WERI-Rb-1 (cell line): Measurements from ENCODE around the gene PARP1.
"Not testable (repeated sequence)": the region's sequence is repeated elsewhere in the genome, so short reads cannot be mapped to it uniquely, and the experiment has no call there.

Source experiments
- DNase-seq: peaks from one replicate; pipeline ENCODE4 v3.0.0-alpha.2; 2020
- H3K27ac ChIP-seq: fragments of 250-450 bp; sonication (Bioruptor Pico); 2 replicates; pipeline ENCODE4 v1.5.1; 2020; ENCODE audit warnings: mild to moderate bottlenecking, moderate library complexity
- H3K27me3 ChIP-seq: fragments of 250-450 bp; sonication (Bioruptor Pico); 2 replicates; pipeline ENCODE4 v1.5.1; 2021; ENCODE audit warnings: mild to moderate bottlenecking, low read depth, moderate library complexity; ENCODE audit not compliant: insufficient read depth, severe bottlenecking
- H3K36me3 ChIP-seq: fragments of 250-450 bp; sonication (Bioruptor Pico); 2 replicates; pipeline ENCODE4 v1.5.1; 2020; ENCODE audit warnings: mild to moderate bottlenecking, moderate library complexity
- H3K4me3 ChIP-seq: 2 replicates; pipeline ENCODE4 v1.5.1; 2011; ENCODE audit warnings: low read depth, mild to moderate bottlenecking, control low read depth, low read length
- H3K9me3 ChIP-seq: fragments of 250-450 bp; sonication (Bioruptor Pico); 2 replicates; pipeline ENCODE4 v1.5.1; 2021; ENCODE audit warnings: mild to moderate bottlenecking, moderate library complexity; ENCODE audit not compliant: severe bottlenecking
- TF ChIP-seq, protein P1 (sequence below): IDR thresholded peaks from 2 replicates; pipeline ENCODE4 v1.5.1; 2011; ENCODE audit warnings: low read depth, mild to moderate bottlenecking, control low read depth, inconsistent platforms, low read length

Gene PARP1

DNA sequence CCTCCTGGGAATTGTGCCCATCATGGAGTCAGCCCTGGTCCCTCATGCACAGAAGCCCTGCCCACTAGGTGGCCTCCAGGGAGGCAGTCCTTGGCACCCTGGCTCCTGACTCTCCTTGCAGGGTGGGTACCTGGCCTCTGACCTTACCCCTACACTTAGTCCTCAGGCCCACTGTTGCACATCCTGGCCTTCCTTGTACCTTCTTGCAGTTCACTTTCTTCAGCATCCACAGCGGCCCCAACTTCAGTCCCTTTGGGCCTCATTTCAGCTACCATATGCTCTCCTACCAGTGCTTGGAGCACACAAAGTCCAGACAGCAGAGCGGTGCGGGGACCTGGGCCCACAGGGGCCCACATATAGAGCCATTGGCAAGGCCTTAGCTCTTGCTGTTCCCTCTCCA is 19.2 kb upstream of the PARP1 start:
- Histone ChIP-seq H3K4me3 (no peak overlapping the region), H3K9me3 (no peaks in the 10 kb centered on the region), H3K36me3 (no peaks in the 10 kb centered on the region), H3K27ac (no peak overlapping the region), H3K27me3 (no peaks in the 10 kb centered on the region)
- DNase-seq = no peak
- TF ChIP-seq, protein P1, sequence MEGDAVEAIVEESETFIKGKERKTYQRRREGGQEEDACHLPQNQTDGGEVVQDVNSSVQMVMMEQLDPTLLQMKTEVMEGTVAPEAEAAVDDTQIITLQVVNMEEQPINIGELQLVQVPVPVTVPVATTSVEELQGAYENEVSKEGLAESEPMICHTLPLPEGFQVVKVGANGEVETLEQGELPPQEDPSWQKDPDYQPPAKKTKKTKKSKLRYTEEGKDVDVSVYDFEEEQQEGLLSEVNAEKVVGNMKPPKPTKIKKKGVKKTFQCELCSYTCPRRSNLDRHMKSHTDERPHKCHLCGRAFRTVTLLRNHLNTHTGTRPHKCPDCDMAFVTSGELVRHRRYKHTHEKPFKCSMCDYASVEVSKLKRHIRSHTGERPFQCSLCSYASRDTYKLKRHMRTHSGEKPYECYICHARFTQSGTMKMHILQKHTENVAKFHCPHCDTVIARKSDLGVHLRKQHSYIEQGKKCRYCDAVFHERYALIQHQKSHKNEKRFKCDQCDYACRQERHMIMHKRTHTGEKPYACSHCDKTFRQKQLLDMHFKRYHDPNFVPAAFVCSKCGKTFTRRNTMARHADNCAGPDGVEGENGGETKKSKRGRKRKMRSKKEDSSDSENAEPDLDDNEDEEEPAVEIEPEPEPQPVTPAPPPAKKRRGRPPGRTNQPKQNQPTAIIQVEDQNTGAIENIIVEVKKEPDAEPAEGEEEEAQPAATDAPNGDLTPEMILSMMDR = no peak

DNA sequence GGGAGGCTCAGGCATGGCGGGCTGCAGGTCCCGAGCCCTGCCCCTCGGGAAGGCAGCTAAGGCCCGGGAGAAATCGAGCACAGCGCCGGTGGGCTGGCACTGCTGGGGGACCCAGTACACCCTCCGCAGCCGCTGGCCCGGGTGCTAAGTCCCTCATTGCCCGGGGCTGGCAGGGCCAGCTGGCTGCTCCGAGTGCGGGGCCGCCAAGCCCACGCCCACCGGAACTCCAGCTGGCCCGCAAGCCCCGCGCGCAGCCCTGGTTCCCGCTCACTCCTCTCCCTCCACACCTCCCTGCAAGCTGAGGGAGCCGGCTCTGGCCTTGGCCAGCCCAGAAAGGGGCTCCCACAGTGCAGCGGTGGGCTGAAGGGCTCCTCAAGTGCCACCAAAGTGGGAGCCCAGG is 18.5 kb upstream of the PARP1 start:
- H3K36me3 ChIP-seq, DNase-seq, H3K4me3 ChIP-seq, H3K27me3 ChIP-seq, H3K27ac ChIP-seq, H3K9me3 ChIP-seq: not testable (repeated sequence)

DNA sequence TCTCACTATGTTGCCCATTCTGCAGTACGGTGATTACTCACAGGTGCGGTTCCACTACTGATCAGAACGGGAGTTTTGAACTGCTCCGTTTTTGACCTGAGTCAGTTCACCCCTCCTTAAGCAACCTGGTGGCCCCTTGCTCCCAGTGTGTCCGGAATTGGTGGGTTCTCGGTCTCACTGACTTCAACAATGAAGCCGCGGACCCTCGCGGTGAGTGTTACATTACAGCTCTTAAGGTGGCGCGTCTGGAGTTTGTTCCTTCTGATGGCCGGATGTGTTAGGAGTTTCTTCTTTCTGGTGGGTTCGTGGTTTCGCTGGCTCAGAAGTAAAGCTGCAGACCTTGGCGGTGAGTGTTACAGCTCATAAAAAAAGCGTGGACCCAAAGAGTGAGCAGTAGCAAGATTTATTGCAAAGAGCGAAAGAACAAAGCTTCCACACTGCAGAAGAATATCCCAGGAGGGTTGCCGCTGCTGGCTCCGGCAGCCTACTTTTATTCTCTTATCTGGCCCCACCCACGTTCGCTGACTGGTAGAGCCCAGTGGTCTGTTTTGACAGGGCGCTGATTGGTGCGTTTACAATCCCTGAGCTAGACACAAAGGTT is 17.6 kb upstream of the PARP1 start:
- DNase-seq = no peak
- TF ChIP-seq, protein P1 = no peak
- no peaks in the 10 kb centered on the region for H3K27me3 ChIP-seq
- no peak overlapping the region for H3K27ac ChIP-seq
- no peaks in the 10 kb centered on the region for H3K9me3 ChIP-seq
- no peaks in the 10 kb centered on the region for H3K36me3 ChIP-seq
- no peak overlapping the region for H3K4me3 ChIP-seq

DNA sequence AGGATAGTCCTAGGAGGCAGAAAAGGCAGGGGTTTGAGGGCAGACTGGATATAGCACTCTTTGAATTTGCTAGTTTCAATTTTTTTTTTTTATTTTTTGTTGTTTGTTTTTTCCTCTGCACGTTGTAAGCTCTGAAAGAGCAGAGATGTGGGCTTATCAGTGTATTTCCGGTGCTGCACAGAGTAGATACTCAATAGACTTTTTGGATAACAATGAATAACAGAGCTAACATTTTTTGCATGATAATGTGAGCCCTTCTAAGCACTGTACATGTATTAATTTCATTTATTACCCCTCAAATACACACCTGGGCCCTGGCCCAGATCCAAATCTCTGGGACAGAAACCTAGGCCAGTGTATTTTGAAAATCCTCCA is 17.1 kb upstream of the PARP1 start:
- H3K27ac ChIP-seq = no peak overlapping the region
- no peaks in the 10 kb centered on the region for H3K36me3 ChIP-seq
- TF ChIP-seq, protein P1 = no peak
- no peak overlapping the region for H3K4me3 ChIP-seq
- H3K27me3 ChIP-seq = no peaks in the 10 kb centered on the region
- no peaks in the 10 kb centered on the region for H3K9me3 ChIP-seq
- no peak for DNase-seq

DNA sequence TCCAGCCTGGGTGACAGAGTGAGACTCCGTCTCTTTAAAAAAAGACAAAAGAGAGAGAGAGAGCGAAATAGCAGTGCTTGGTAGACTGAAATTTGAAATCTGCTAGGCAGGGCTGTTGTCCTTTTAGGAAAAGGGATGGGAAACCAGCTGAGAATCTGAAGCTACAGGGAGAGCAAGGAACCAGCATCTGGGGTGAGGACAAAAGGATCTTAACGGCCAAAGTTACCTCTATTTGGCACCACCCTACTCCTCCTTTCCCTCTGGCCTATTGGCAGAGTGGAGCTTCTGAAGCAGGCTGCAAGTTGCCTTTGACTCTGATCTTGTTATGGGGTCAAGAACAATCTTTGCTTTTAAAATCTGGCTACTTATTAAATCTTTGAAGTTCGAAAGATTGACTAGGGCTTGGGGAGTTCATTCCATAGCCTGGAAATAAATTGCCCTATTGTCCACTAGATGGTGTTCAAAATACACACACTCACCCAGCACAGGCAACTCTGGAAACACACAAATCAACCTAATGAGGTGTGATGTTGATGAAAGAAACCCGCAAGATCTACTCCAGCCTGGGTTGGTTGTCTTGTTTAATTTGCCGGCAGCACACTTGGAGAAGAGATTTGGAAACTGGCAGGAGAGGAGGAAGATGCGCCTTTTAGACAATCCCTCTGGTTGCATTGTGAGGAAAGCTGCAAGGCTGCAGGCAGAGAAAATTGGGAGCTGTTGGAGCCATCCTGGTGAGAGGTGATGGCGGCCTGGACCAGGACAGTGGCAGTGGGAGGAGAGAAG is 16.5 kb upstream of the PARP1 start:
- Histone ChIP-seq H3K27ac (no peak overlapping the region), H3K4me3 (no peak overlapping the region), H3K27me3 (no peaks in the 10 kb centered on the region), H3K9me3 (no peaks in the 10 kb centered on the region), H3K36me3 (no peaks in the 10 kb centered on the region)
- TF ChIP-seq, protein P1 = peak; percentile 43
- no peak for DNase-seq

DNA sequence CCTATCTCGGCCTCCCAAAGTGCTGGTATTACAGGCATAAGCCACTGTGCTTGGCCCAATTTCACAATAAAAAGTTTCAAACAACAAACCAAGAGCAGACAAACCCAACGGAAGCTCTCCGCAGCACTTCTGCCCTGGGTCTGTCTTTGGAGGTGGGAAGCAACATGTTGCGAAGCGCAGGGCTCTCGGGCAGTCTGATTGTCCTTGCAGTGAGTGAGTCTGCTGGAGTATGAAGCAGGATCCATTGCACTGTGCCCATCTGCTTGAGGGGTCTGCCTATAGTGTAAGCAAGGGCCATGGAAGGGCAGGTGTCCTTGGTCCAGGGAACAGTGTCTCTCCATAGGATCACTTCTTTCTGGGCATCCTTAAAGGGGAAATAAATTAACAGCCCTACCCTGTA is 14.6 kb upstream of the PARP1 start:
- Histone ChIP-seq H3K27me3 (no peaks in the 10 kb centered on the region), H3K4me3 (no peak overlapping the region), H3K27ac (no peak overlapping the region), H3K36me3 (no peaks in the 10 kb centered on the region), H3K9me3 (no peaks in the 10 kb centered on the region)
- TF ChIP-seq, protein P1 = no peak
- no peak for DNase-seq
